ENCODE data around the gene PTPN6. TPM values are rescaled to one million over a fixed set of nuclear protein-coding genes. Genes with fewer than 3 reads are reported as not detected.

The PTPN6 gene
- total and polyA plus RNA-seq, 2 of the 4 experiments (the other 2 are of a cell fraction): under 0.01 to 0.14 TPM

DNA sequence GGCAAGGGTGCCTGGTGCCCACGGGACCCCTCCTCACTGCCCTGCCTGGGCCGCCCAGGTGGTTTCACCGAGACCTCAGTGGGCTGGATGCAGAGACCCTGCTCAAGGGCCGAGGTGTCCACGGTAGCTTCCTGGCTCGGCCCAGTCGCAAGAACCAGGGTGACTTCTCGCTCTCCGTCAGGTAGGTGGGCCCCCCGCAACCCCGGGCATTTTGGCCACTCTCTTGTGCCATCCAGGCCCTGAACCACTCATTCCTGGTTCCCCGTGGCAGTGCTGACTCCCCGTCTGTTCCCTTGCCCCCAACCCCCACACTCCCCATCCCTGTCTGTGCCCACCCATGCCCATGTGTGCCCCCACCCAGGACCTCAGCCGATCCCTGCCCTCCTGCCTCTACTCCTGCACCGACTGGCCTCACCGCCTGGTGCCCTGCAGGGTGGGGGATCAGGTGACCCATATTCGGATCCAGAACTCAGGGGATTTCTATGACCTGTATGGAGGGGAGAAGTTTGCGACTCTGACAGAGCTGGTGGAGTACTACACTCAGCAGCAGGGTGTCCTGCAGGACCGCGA is 480 bp downstream of the PTPN6 start:
- Histone ChIP-seq H3K4me3 (ENCODE audit: insufficient read depth, low read depth, low read length) (no peak overlapping the region), H3K9me3 (ENCODE audit: control insufficient read depth, insufficient read depth, low read length) (no peaks in the 10 kb centered on the region), H3K23ac (ENCODE audit: low read depth, low read length) (no peak overlapping the region), H2AFZ (replicated peaks; ENCODE audit: low read length, poor library complexity) (no peak overlapping the region), H4K8ac (ENCODE audit: low read depth in 2 of 2, low read length in 2 of 2) (no peak overlapping the region), H4K5ac (ENCODE audit: low read depth, low read length) (no peak overlapping the region), H2BK15ac (ENCODE audit: low read depth, low read length) (no peak overlapping the region), H3K4ac (ENCODE audit: low read depth, low read length) (no peak overlapping the region), H4K20me1 (ENCODE audit: insufficient read depth, low read length) (no peaks in the 10 kb centered on the region), H4K91ac (ENCODE audit: insufficient read depth, low read depth, low read length) (no peak overlapping the region), H3K27me3 (ENCODE audit: control insufficient read depth, insufficient read depth, low read length) (no peaks in the 10 kb centered on the region), H3K27ac (ENCODE audit: insufficient read depth, low read length) (no peak overlapping the region), H3K79me1 (ENCODE audit: low read depth in 1 of 2, low read length in 2 of 2) (no peaks in the 10 kb centered on the region), H3K9me1 (ENCODE audit: insufficient read depth, low read length) (no peaks in the 10 kb centered on the region), H3K18ac (ENCODE audit: low read depth, low read length) (no peak overlapping the region), H3K36me3 (ENCODE audit: control insufficient read depth, insufficient read depth, low read length) (no peaks in the 10 kb centered on the region), H2AK9ac (replicated peaks; ENCODE audit: low read depth, low read length, poor library complexity) (peak overlapping the region; percentile 55), H3K4me1 (ENCODE audit: control insufficient read depth, insufficient read depth, low read length) (0 out of 2 replicates have a peak, but pooled peaks cover 2% of the 10 kb centered on the region), H3K9ac (ENCODE audit: low read depth, low read length) (no peak overlapping the region), H3K56ac (ENCODE audit: extremely low read depth, insufficient read depth, low read length) (no peak overlapping the region), H2BK20ac (ENCODE audit: low read depth, low read length) (no peak overlapping the region), H3K4me2 (ENCODE audit: low read depth, low read length) (no peak overlapping the region), H2BK120ac (ENCODE audit: low read depth, low read length) (no peak overlapping the region), H3K14ac (replicated peaks; ENCODE audit: low read depth, low read length) (no peak overlapping the region), H2BK5ac (ENCODE audit: low read depth, low read length, poor library complexity, severe bottlenecking) (no peak overlapping the region), H2AK5ac (ENCODE audit: low read depth, low read length) (no peak overlapping the region)
- DNase-seq: no peak
- no peak for TF ChIP-seq ELK1 (IDR thresholded peaks at IDR 0.05; ENCODE audit: borderline replicate concordance, low read depth, low read length)
- no peak for TF ChIP-seq FOS (IDR thresholded peaks at IDR 0.05; ENCODE audit: low read depth, low read length)
- TF ChIP-seq RFX5 (IDR thresholded peaks at IDR 0.05; ENCODE audit: low read depth, low read length): no peak
- in situ Hi-C loops (cut with MboI; ENCODE audit: low sequenced_read_pairs): no loop called here
- intact Hi-C loops (cut with micrococcal nuclease): no loop called here
- no peak for ATAC-seq (ENCODE audit: low read depth)
- CTCF ChIA-PET: interaction anchor here (1.4 kb wide), 1 partner anchor 10 kb away, joined by 4 read pairs; no protein-coding TSS in a partner anchor
- dilution Hi-C loops (cut with HindIII; ENCODE audit: low sequenced_read_pairs, unreplicated experiment): no loop called here
- POLR2A ChIA-PET (ENCODE audit: unreplicated experiment): no interaction called here
- BruUV-seq (replicated peaks): no TSS peak
- WGBS, 2 experiments (ENCODE audit: extremely low coverage in 2 of 2, insufficient read length in 1 of 2): 98% methylated on average over 9 of the region's 20 CpGs; no CpG with 5 or more reads in 1 of the 2 experiments
